ENCODE data around the gene SLC2A11. TPM values are rescaled to one million over a fixed set of nuclear protein-coding genes. Genes with fewer than 3 reads are reported as not detected.
"Not testable (repeated sequence)": the region's sequence is repeated elsewhere in the genome, so short reads cannot be mapped to it uniquely, and the experiment has no call there.

SLC2A11 gene
- total RNA-seq, 1 donor from 2014 or later: 9.4 TPM

- H3K36me3 Mint-ChIP-seq (ENCODE audit: low read depth): no peaks in the 10 kb centered on the region
- intact Hi-C loops (cut with micrococcal nuclease): loop anchor here (5.0 to 10.0 kb wide), 2 partner anchors 206 to 642 kb away; partner anchors contain the start of genes GUCD1 and SNRPD3
- peak overlapping the region; percentile 98 for H3K4me3 Mint-ChIP-seq (ENCODE audit: low read depth)
- peak overlapping the region; percentile 99 for H3K27ac Mint-ChIP-seq
- peaks cover 24% of the 10 kb centered on the region for H3K4me1 Mint-ChIP-seq (ENCODE audit: low read depth)
- no peaks in the 10 kb centered on the region for H3K9me3 Mint-ChIP-seq
- H3K27me3 Mint-ChIP-seq (ENCODE audit: low read depth): peaks cover 7% of the 10 kb centered on the region
- DNase-seq (ENCODE audit: low spot score): no peak
Measured at GRCh38 chr22:23913306-23913660, 55.6 kb downstream of the SLC2A11 start.

- peaks cover 3% of the 10 kb centered on the region for H3K27me3 Mint-ChIP-seq (ENCODE audit: low read depth)
Measured at GRCh38 chr22:23913661-23914353, 56.1 kb downstream of the SLC2A11 start.

GRCh38 chr22:23915290-23915689 is 57.6 kb downstream of the SLC2A11 start:
- Mint-ChIP-seq H3K4me3 (ENCODE audit: low read depth) (no peak overlapping the region), H3K4me1 (ENCODE audit: low read depth) (peaks cover 24% of the 10 kb centered on the region), H3K36me3 (ENCODE audit: low read depth) (no peaks in the 10 kb centered on the region), H3K27ac (no peak overlapping the region), H3K9me3 (no peaks in the 10 kb centered on the region), H3K27me3 (ENCODE audit: low read depth) (no peaks in the 10 kb centered on the region)
- intact Hi-C loops (cut with micrococcal nuclease): loop anchor here (2.0 to 10.0 kb wide), 2 partner anchors 58 to 640 kb away; partner anchors contain the start of genes GUCD1, SLC2A11 and SNRPD3
- no peak for DNase-seq (ENCODE audit: low spot score)

More at GRCh38 chr22:23913661-23914353, 56.1 kb downstream of the SLC2A11 start:
- intact Hi-C loops (cut with micrococcal nuclease): loop anchor here (1.0 to 10.0 kb wide), 4 partner anchors 20 to 641 kb away; partner anchors contain the start of genes GUCD1, MIF, SLC2A11 and SNRPD3
- DNase-seq (ENCODE audit: low spot score): peak; percentile 100
- peak overlapping the region; percentile 98 for H3K4me3 Mint-ChIP-seq (ENCODE audit: low read depth)
- H3K27ac Mint-ChIP-seq: peak overlapping the region; percentile 99
- no peaks in the 10 kb centered on the region for H3K9me3 Mint-ChIP-seq
- H3K36me3 Mint-ChIP-seq (ENCODE audit: low read depth): no peaks in the 10 kb centered on the region
- peaks cover 24% of the 10 kb centered on the region for H3K4me1 Mint-ChIP-seq (ENCODE audit: low read depth)

- H3K27ac Mint-ChIP-seq; DNase-seq (ENCODE audit: low spot score); H3K27me3 Mint-ChIP-seq (ENCODE audit: low read depth); H3K4me1 Mint-ChIP-seq (ENCODE audit: low read depth); H3K4me3 Mint-ChIP-seq (ENCODE audit: low read depth); intact Hi-C loops (cut with micrococcal nuclease); H3K36me3 Mint-ChIP-seq (ENCODE audit: low read depth): not testable (repeated sequence)
- H3K9me3 Mint-ChIP-seq: peaks cover 11% of the 10 kb centered on the region
Measured at GRCh38 chr22:23920267-23920611, 62.6 kb downstream of the SLC2A11 start.

- H3K9me3 Mint-ChIP-seq: peaks cover 12% of the 10 kb centered on the region
- DNase-seq (ENCODE audit: low spot score); H3K36me3 Mint-ChIP-seq (ENCODE audit: low read depth); H3K27ac Mint-ChIP-seq; H3K27me3 Mint-ChIP-seq (ENCODE audit: low read depth); intact Hi-C loops (cut with micrococcal nuclease); H3K4me3 Mint-ChIP-seq (ENCODE audit: low read depth); H3K4me1 Mint-ChIP-seq (ENCODE audit: low read depth): not testable (repeated sequence)
Measured at GRCh38 chr22:23921586-23922201, 64.0 kb downstream of the SLC2A11 start.

- Mint-ChIP-seq H3K4me3 (ENCODE audit: low read depth) (no peak overlapping the region), H3K4me1 (ENCODE audit: low read depth) (no peaks in the 10 kb centered on the region), H3K27ac (no peak overlapping the region), H3K27me3 (ENCODE audit: low read depth) (peaks cover 3% of the 10 kb centered on the region), H3K9me3 (peaks cover 12% of the 10 kb centered on the region), H3K36me3 (ENCODE audit: low read depth) (no peaks in the 10 kb centered on the region)
- intact Hi-C loops (cut with micrococcal nuclease): no loop called here
- DNase-seq (ENCODE audit: low spot score): no peak
Measured at GRCh38 chr22:23922921-23923320, 65.2 kb downstream of the SLC2A11 start.

GRCh38 chr22:23925020-23925606 is 67.4 kb downstream of the SLC2A11 start:
- no peak for DNase-seq (ENCODE audit: low spot score)
- Mint-ChIP-seq H3K9me3 (peaks cover 12% of the 10 kb centered on the region), H3K27ac (no peak overlapping the region), H3K4me1 (ENCODE audit: low read depth) (no peaks in the 10 kb centered on the region), H3K4me3 (ENCODE audit: low read depth) (no peak overlapping the region), H3K27me3 (ENCODE audit: low read depth) (peaks cover 3% of the 10 kb centered on the region), H3K36me3 (ENCODE audit: low read depth) (no peaks in the 10 kb centered on the region)
- intact Hi-C loops (cut with micrococcal nuclease): no loop called here

GRCh38 chr22:23926561-23926960 is 68.9 kb downstream of the SLC2A11 start:
- H3K36me3 Mint-ChIP-seq (ENCODE audit: low read depth): no peaks in the 10 kb centered on the region
- intact Hi-C loops (cut with micrococcal nuclease): no loop called here
- H3K4me1 Mint-ChIP-seq (ENCODE audit: low read depth): no peaks in the 10 kb centered on the region
- no peak overlapping the region for H3K27ac Mint-ChIP-seq
- H3K4me3 Mint-ChIP-seq (ENCODE audit: low read depth): no peak overlapping the region
- H3K9me3 Mint-ChIP-seq: peaks cover 18% of the 10 kb centered on the region
- H3K27me3 Mint-ChIP-seq (ENCODE audit: low read depth): peaks cover 5% of the 10 kb centered on the region
- no peak for DNase-seq (ENCODE audit: low spot score)

Other genes with a start within 250 kb of the SLC2A11 start
- gene DRICH1, start 225.6 kb upstream of the SLC2A11 start, total RNA-seq: 0.50 and 0.57 TPM in 2 replicates
- gene RGL4, start 166.9 kb upstream of the SLC2A11 start, total RNA-seq: 4.9 and 5.7 TPM in 2 replicates
- 2.7 and 2.9 TPM in 2 replicates for gene ZNF70, start 106.8 kb upstream of the SLC2A11 start, total RNA-seq
- 0.55 TPM in 1 of 2 replicates, not detected in the other for gene VPREB3, start 103.5 kb upstream of the SLC2A11 start, total RNA-seq
- 0.23 and 0.52 TPM in 2 replicates for gene C22orf15, start 94.9 kb upstream of the SLC2A11 start, total RNA-seq
- gene CHCHD10, start 89.9 kb upstream of the SLC2A11 start, total RNA-seq: 108 and 111 TPM in 2 replicates
- 0.87 and 1.0 TPM in 2 replicates for gene MMP11, start 85.0 kb upstream of the SLC2A11 start, total RNA-seq
- gene SMARCB1, start 70.9 kb upstream of the SLC2A11 start, total RNA-seq: 94.1 and 96.4 TPM in 2 replicates
- 10.3 TPM in 2 replicates for gene DERL3, start 18.9 kb upstream of the SLC2A11 start, total RNA-seq
- gene MIF, start 36.5 kb downstream of the SLC2A11 start, total RNA-seq: 1,309 and 1,313 TPM in 2 replicates
- 0.46 and 0.66 TPM in 2 replicates for gene GSTT2B, start 103.3 kb downstream of the SLC2A11 start, total RNA-seq
- gene DDTL, start 109.0 kb downstream of the SLC2A11 start, total RNA-seq: 4.4 and 4.8 TPM in 2 replicates
- gene DDT, start 116.6 kb downstream of the SLC2A11 start, total RNA-seq: 112 and 116 TPM in 2 replicates
- gene GSTT2, start 122.3 kb downstream of the SLC2A11 start, total RNA-seq: not detected in 2 replicates
- not detected in 2 replicates for gene GSTT4, start 147.6 kb downstream of the SLC2A11 start, total RNA-seq
- gene CABIN1, start 153.4 kb downstream of the SLC2A11 start, total RNA-seq: 104 and 106 TPM in 2 replicates